GM12878 (cell line): ENCODE results near the gene CLASP1. TPM values are rescaled to one million over a fixed set of nuclear protein-coding genes. Genes with fewer than 3 reads are reported as not detected.

Experiments
- ATAC-seq: fragments of 200-7000 bp; cut with Tn5 transposase; 3 replicates; pipeline ENCODE4 v1.9.1; 2020; ENCODE audit warnings: mild to moderate bottlenecking, moderate library complexity
- BruUV-seq: library from RNA; stranded (reverse); fragments of 400-500 nt; replicated peaks from 2 replicates; lab custom pipeline; 2021; lab: Mats Ljungman, UMichigan
- CTCF ChIA-PET: fragments of 300-600 bp; sonication (Branson Sonifier 250); formaldehyde crosslinking; extraction: SDS; loops from one replicate; lab custom pipeline; 2021; ENCODE audit warnings: inconsistent platforms; lab: Yijun Ruan, JAX
- POLR2A ChIA-PET: fragments of 350-600 bp; formaldehyde crosslinking; extraction: SDS; loops from one replicate; lab custom pipeline; 2021; ENCODE audit warnings: inconsistent platforms; lab: Charles Lee
- RAD21 ChIA-PET: fragments of 300-600 bp; sonication (Branson Sonifier 250); formaldehyde crosslinking; loops from one replicate; lab custom pipeline; 2023; ENCODE audit warnings: antibody characterized with exemption; ENCODE audit not compliant: unreplicated experiment; lab: Charles Lee
- SMC1A ChIA-PET: fragments of 300-600 bp; sonication (Branson Sonifier 250); formaldehyde crosslinking; loops from one replicate; lab custom pipeline; 2023; ENCODE audit not compliant: unreplicated experiment, uncharacterized antibody; lab: Charles Lee
- DNase-seq: peaks from one replicate; pipeline ENCODE4 v3.0.0-alpha.2; 2011; ENCODE audit warnings: low read depth, low spot score
- FAIRE-seq: peaks from 3 replicates; lab custom pipeline; 2011; peaks lifted over from hg19 to GRCh38; lab: Jason Lieb, UNC
- H2AFZ ChIP-seq: 2 replicates; pipeline ENCODE4 v1.6.0; 2011; ENCODE audit warnings: low read depth, low read length, control low read depth; ENCODE audit not compliant: control insufficient read depth
- H3K27ac ChIP-seq: 2 replicates; pipeline ENCODE4 v1.5.1; 2011; ENCODE audit warnings: control low read depth; ENCODE audit not compliant: control insufficient read depth, insufficient read depth
- H3K27me3 ChIP-seq, 2 experiments: replicated peaks in 1 of 2; 2 replicates each; pipeline versions ENCODE4 v1.6.0 to v1.6.1; 2011; ENCODE audit warnings: low read length in 1 of 2; ENCODE audit not compliant: control insufficient read depth in 2 of 2, insufficient read depth in 2 of 2
- H3K36me3 ChIP-seq, 2 experiments: 2 replicates each; pipeline ENCODE4 v1.5.1; 2011; ENCODE audit warnings: low read length in 1 of 2; ENCODE audit not compliant: control insufficient read depth in 2 of 2, insufficient read depth in 2 of 2
- H3K4me1 ChIP-seq: 2 replicates; pipeline ENCODE4 v1.6.1; 2011; ENCODE audit warnings: mild to moderate bottlenecking, low read length, moderate library complexity, mixed read lengths; ENCODE audit not compliant: control insufficient read depth, insufficient read depth
- H3K4me2 ChIP-seq: 2 replicates; pipeline ENCODE4 v1.6.0; 2011; ENCODE audit warnings: control low read depth; ENCODE audit not compliant: control insufficient read depth, insufficient read depth
- H3K4me3 ChIP-seq: fragments of 200-600 bp; sonication (generic); 2 replicates; pipeline ENCODE4 v1.5.1; 2016
- H3K79me2 ChIP-seq: 2 replicates; pipeline ENCODE4 v1.6.0; 2011; ENCODE audit warnings: low read length; ENCODE audit not compliant: control insufficient read depth, insufficient read depth
- H3K9ac ChIP-seq: 2 replicates; pipeline ENCODE4 v1.8.0; 2011; ENCODE audit warnings: low read length, control low read depth, mixed read lengths; ENCODE audit not compliant: control insufficient read depth, insufficient read depth
- H3K9me3 ChIP-seq: replicated peaks from 3 replicates; pipeline ENCODE4 v1.5.1; 2011; ENCODE audit warnings: mild to moderate bottlenecking, low read length; ENCODE audit not compliant: control insufficient read depth, insufficient read depth
- H4K20me1 ChIP-seq: 2 replicates; pipeline ENCODE4 v1.6.0; 2011; ENCODE audit not compliant: control insufficient read depth, insufficient read depth
- CBX3 ChIP-seq: fragments of 200-600 bp; sonication (generic); IDR thresholded peaks from 2 replicates; pipeline ENCODE4 v1.6.1; 2016; ENCODE audit warnings: low read depth, borderline replicate concordance
- ETV6 ChIP-seq, 2 experiments: fragments of 450-650 bp in 1 of 2; IDR thresholded peaks in 1 of 2; conservative IDR thresholded peaks in 1 of 2; 2 replicates each; pipeline ENCODE4 v1.6.1; 2014; ENCODE audit warnings: antibody characterized with exemption in 1 of 2, borderline replicate concordance in 1 of 2, low read depth in 1 of 2, mild to moderate bottlenecking in 1 of 2, moderate library complexity in 1 of 2
- FOS ChIP-seq: IDR thresholded peaks from 3 replicates; pipeline ENCODE4 v1.6.1; 2011; ENCODE audit warnings: borderline replicate concordance; ENCODE audit not compliant: insufficient read length; ENCODE audit errors: extremely low read depth
- IKZF1 ChIP-seq: fragments of 450-650 bp; conservative IDR thresholded peaks from 2 replicates; pipeline ENCODE4 v1.6.1; 2017; ENCODE audit warnings: antibody characterized with exemption, mild to moderate bottlenecking
- MEF2B ChIP-seq: fragments of 450-650 bp; IDR thresholded peaks from 2 replicates; pipeline ENCODE4 v1.6.1; 2018; ENCODE audit warnings: mild to moderate bottlenecking, moderate library complexity; ENCODE audit not compliant: partially characterized antibody, poor library complexity, severe bottlenecking
- MYC ChIP-seq: IDR thresholded peaks from 2 replicates; pipeline ENCODE4 v1.6.1; 2011; ENCODE audit warnings: mild to moderate bottlenecking, low read length, moderate library complexity, inconsistent platforms; ENCODE audit not compliant: insufficient read depth, insufficient replicate concordance, insufficient read length, severe bottlenecking
- ZBED1 ChIP-seq: IDR thresholded peaks from 2 replicates; pipeline ENCODE4 v1.6.1; 2016; ENCODE audit warnings: borderline replicate concordance
- whole genome bisulfite sequencing: methylation state at CpG from one replicate; pipeline ENCODE4 v1.1.6; 2016; ENCODE audit warnings: low lambda C conversion rate; ENCODE audit not compliant: insufficient replicate concordance, insufficient coverage; ENCODE audit errors: missing lambda C conversion rate; 5-methylcytosine and 5-hydroxymethylcytosine counted together
- in situ Hi-C: fragments of 300-500 bp; cut with MboI; formaldehyde crosslinking; loops from 9 replicates; pipeline ENCODE4 v1.14.3; 2018; ENCODE audit warnings: mixed read lengths
- intact Hi-C: fragments of 100-400 bp; cut with micrococcal nuclease; formaldehyde crosslinking; loops from one replicate; pipeline ENCODE4 v1.14.2; 2022; ENCODE audit not compliant: unreplicated experiment
- polyA plus RNA-seq, 11 experiments: library from polyadenylated mRNA; depleted of rRNA in 4 of 11; unstranded in 6 of 11; stranded (reverse) in 5 of 11; fragments of >200 nt; fragmentation: Nextera tagmentation in 4 of 11; fragmentation: Illumina TruSeq in 1 of 11; extraction: Ambion mirVana in 4 of 11; extraction: Trizol in 1 of 11; gene quantifications; 1 replicate in 1 of 11; 2 replicates in 10 of 11; pipeline versions ENCODE4 v1.2.1 to v1.2.3, GENCODE V29; 2011 to 2016; ENCODE audit warnings: inconsistent platforms in 2 of 11, missing spikeins in 2 of 11, low read depth in 1 of 11
- total RNA-seq, 4 experiments: library from RNA; depleted of rRNA in 3 of 4; stranded (reverse); fragments of >200 nt in 3 of 4; fragmentation: Illumina TruSeq in 1 of 4; extraction: Trizol in 1 of 4; gene quantifications; 2 replicates each; pipeline versions ENCODE4 v1.2.1 to v1.2.3, GENCODE V29; 2013 to 2021
- TF ChIP-seq, protein P1 (sequence below): fragments of 450-650 bp; IDR thresholded peaks from 2 replicates; pipeline ENCODE4 v1.6.1; 2017; ENCODE audit warnings: borderline replicate concordance
- TF ChIP-seq, protein P2 (sequence below): IDR thresholded peaks from 2 replicates; pipeline ENCODE4 v1.6.1; 2012; ENCODE audit warnings: low read depth, low read length, improper control_type of control experiment
- TF ChIP-seq, protein P3 (sequence below): IDR thresholded peaks from 2 replicates; pipeline ENCODE4 v1.6.1; 2012; ENCODE audit warnings: mild to moderate bottlenecking, low read depth, low read length

The CLASP1 gene
- total and polyA plus RNA-seq, 10 of the 15 experiments (the other 5 are each of a cell fraction or from before 2014, with no cell fraction given) = 1.4 to 62.4 (median 32.9) TPM

DNA sequence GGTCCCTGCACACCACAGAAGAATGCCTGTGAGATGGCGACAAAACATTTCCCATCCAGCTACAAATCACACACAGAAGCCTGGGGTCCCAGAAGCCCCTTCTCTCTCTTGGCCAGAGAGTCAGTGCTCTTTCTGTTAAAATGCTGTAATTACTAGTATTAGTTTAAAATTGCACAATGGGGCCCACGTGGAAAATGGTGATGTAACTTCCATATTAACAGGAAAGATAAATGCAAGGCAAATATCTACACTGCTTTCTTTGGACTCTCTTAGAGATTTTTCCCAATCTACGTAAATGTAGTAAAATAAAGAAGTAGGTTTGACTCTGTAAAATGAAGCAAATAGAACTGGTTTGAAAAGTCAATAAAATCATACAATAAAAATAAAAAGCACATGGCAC, 250.4 kb downstream of the CLASP1 start (continued):
- TF ChIP-seq, protein P1, sequence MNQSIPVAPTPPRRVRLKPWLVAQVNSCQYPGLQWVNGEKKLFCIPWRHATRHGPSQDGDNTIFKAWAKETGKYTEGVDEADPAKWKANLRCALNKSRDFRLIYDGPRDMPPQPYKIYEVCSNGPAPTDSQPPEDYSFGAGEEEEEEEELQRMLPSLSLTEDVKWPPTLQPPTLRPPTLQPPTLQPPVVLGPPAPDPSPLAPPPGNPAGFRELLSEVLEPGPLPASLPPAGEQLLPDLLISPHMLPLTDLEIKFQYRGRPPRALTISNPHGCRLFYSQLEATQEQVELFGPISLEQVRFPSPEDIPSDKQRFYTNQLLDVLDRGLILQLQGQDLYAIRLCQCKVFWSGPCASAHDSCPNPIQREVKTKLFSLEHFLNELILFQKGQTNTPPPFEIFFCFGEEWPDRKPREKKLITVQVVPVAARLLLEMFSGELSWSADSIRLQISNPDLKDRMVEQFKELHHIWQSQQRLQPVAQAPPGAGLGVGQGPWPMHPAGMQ = no peak
- TF ChIP-seq MYC = no peak

DNA sequence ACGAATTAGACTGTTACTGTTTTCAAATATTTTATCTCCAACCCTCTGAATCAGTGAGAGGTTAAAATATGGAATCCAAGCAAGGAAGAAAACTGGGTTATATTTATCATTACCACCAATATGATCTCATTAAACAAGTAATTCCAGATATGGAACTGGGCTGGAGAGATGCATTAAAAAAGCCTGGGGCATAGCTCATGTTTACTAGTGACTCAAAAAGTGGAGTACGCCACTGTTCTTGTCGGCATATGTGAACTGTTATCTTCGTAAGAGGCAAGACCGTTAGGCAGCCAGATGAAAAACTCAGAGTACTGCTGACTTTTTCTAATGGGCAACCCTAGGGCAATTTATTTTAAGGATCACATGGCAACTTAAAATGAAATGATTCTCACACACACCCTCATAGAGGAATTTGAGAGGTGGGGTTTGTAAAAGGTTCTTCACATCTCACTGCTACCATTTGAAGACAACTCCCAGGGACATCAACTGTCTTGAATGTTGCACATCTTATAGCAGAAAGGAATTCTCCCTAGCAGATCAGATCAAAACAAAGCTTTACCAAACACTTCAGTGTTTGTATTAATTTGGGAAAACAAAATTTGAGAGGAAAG, 259.1 kb downstream of the CLASP1 start:
- H3K4me3 ChIP-seq = no peak overlapping the region
- H3K9me3 ChIP-seq = no peaks in the 10 kb centered on the region
- POLR2A ChIA-PET = no interaction called here
- H3K27ac ChIP-seq = no peak overlapping the region
- no peaks in the 10 kb centered on the region for H3K79me2 ChIP-seq
- H2AFZ ChIP-seq = no peak overlapping the region
- CTCF ChIA-PET = interaction anchor here (0.6 to 1.6 kb wide), 2 partner anchors 12 to 316 kb away, joined by 3 to 5 read pairs; no protein-coding TSS in a partner anchor
- no peak overlapping the region for H3K9ac ChIP-seq
- RAD21 ChIA-PET = no interaction called here
- no peaks in the 10 kb centered on the region for H3K4me1 ChIP-seq
- no peak overlapping the region for H3K4me2 ChIP-seq
- TF ChIP-seq CBX3 (no peak), IKZF1 (no peak), MEF2B (no peak), FOS (no peak), ETV6 (conservative IDR thresholded peaks at IDR 0.05 in 1 of 2, IDR thresholded peaks at IDR 0.05 in 1 of 2; ENCODE audit: borderline replicate concordance in 1 of 2, low read depth in 1 of 2) (no peak), ZBED1 (no peak)
- TF ChIP-seq, protein P2, sequence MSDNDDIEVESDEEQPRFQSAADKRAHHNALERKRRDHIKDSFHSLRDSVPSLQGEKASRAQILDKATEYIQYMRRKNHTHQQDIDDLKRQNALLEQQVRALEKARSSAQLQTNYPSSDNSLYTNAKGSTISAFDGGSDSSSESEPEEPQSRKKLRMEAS = no peak
- TF ChIP-seq, protein P3, sequence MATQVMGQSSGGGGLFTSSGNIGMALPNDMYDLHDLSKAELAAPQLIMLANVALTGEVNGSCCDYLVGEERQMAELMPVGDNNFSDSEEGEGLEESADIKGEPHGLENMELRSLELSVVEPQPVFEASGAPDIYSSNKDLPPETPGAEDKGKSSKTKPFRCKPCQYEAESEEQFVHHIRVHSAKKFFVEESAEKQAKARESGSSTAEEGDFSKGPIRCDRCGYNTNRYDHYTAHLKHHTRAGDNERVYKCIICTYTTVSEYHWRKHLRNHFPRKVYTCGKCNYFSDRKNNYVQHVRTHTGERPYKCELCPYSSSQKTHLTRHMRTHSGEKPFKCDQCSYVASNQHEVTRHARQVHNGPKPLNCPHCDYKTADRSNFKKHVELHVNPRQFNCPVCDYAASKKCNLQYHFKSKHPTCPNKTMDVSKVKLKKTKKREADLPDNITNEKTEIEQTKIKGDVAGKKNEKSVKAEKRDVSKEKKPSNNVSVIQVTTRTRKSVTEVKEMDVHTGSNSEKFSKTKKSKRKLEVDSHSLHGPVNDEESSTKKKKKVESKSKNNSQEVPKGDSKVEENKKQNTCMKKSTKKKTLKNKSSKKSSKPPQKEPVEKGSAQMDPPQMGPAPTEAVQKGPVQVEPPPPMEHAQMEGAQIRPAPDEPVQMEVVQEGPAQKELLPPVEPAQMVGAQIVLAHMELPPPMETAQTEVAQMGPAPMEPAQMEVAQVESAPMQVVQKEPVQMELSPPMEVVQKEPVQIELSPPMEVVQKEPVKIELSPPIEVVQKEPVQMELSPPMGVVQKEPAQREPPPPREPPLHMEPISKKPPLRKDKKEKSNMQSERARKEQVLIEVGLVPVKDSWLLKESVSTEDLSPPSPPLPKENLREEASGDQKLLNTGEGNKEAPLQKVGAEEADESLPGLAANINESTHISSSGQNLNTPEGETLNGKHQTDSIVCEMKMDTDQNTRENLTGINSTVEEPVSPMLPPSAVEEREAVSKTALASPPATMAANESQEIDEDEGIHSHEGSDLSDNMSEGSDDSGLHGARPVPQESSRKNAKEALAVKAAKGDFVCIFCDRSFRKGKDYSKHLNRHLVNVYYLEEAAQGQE = no peak
- FAIRE-seq (no peak), ATAC-seq (no peak), DNase-seq (no peak)
- intact Hi-C loops (no loop called here), in situ Hi-C loops (no loop called here)
- H3K36me3 ChIP-seq = peaks cover 5 to 20% of the 10 kb centered on the region in 2 experiments
- SMC1A ChIA-PET = interaction anchor here (0.6 kb wide), 1 partner anchor 367 kb away, joined by 3 read pairs; no protein-coding TSS in a partner anchor
- H3K27me3 ChIP-seq = no peaks in the 10 kb centered on the region
- no TSS peak for BruUV-seq
- 95% methylated on average over 5 of the region's 5 CpGs for WGBS
- no peaks in the 10 kb centered on the region for H4K20me1 ChIP-seq
